ENCODE results near the gene SLC6A18.

The SLC6A18 gene

DNA sequence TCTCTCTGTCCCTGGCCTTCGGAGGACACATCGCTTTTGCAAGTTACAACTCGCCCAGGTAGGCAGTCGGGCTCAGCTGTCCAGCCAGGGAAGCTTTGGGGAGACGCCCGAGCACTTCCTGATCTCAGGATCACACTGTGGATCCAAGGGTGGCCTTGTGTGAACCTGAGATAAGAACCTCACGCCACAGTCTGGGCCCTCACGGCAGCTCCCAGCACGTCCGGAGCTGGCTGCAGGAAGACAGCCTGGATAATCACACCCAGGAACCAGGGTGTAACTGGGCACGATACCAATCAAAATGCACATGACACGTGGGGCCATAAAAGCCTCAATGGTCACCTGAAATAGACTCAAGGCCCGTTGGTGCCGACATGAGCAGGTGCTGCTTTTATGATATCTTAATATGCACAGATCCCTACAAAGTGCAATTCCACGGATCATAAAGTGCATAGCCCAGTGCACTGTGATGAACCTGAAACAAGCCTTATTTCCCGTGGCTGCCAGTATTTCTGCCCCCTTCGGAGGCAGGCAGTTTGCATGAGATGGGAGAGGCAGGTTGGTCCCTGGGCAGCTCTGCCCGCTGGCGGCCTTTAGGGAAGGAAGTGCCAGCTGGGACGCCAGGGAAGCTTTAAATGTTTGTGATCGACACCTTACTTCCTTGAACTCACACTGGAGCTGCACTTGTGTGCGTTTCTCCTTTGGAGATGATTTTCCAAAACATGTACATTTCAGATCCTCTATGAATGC is 14.5 kb downstream of the SLC6A18 start:
- no peak for DNase-seq

DNA sequence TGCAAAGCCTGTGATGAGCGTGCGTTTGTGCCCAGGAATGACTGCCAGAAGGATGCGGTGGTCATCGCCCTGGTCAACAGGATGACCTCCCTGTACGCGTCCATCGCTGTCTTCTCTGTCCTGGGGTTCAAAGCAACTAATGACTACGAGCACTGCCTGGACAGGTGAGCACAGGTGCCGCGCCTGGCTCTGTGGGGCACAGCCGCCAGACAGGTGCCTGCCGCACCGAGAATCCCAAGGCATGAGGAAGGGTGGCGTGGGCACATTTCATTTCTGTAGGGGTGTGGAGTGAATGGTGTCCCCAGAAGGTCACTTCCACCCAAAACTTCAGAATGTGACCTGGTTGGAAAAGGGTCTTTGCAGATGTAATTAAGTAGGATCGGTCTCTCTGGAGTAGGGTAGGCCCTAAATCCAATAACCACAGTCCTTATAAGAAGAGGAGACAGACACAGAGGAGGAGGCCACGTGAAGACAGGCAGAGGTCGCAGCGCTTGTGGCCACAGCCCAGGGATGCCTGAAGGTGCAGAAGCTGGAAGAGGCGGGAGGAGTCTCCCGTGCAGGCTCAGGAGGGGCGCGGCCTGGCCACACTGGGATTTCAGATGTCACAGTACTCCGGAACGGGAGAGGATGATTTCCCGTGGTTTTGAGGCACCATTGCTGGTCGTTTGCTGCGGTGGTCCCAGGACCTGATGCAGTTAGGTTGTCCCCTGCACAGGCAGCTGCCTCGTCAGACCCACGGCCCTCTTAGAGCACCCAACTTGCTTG is 15.5 kb downstream of the SLC6A18 start:
- no peak for DNase-seq

DNA sequence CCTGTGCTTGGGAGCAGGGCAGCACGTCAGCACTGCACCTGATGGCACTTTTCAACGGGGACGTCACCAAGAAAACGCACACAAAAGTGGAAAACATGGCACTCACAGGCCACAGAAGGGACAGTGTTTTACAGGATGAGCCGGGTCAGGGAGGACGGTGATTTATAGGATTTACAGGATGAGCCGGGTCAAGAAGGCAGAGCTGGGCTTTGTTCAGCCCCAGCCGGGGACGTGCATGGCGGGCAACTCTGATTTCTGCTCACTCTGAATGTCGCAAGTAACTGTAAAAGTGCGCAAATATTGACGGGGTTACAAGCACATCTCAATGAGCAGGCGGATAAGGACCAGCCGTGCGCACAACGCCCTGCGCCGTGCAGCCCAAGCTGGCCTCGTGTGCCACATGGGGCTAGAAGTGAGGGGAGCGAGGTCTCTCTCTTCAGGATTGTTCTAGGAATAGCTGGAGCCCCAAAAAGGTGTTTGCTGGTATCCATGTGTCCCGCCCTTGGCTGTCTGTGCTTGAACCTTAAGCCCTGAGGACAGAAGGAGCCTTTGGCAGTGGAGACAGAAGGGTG is 16.4 kb downstream of the SLC6A18 start:
- no peak for DNase-seq

DNA sequence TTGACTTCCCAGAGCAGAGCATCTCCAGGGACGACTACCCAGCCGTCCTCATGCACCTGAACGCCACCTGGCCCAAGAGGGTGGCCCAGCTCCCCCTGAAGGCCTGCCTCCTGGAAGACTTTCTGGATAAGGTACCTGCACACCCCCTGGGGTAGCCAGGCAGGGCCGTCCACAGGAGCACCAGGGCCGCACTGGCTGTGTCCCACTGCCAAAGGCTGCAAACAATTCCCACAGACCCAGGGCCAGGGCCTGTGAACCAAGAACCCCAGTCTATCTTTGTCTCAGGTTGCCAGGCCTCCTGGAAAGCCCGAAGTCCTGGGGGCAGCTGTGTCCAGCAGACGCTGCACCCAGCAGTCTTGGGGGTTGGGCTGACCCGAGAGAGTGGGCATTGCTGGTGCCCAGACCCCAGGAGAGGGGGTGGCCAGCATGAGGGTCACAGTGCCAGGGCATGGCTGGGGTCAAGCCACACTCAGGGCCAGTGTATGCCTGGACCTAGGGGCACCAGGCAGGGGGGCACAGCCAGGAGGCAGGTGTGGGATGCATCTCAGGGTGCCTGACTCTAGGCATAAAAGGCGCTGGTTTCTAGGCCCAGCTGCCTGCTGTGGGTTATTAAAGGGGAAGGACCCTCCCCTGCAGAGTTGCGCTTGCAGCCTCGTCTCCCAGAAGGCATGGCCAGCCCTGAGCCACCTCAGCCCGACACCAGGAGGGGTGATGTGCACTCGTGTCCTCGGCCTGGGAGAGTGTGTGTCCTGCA is 17.7 kb downstream of the SLC6A18 start:
- DNase-seq, result no peak

DNA sequence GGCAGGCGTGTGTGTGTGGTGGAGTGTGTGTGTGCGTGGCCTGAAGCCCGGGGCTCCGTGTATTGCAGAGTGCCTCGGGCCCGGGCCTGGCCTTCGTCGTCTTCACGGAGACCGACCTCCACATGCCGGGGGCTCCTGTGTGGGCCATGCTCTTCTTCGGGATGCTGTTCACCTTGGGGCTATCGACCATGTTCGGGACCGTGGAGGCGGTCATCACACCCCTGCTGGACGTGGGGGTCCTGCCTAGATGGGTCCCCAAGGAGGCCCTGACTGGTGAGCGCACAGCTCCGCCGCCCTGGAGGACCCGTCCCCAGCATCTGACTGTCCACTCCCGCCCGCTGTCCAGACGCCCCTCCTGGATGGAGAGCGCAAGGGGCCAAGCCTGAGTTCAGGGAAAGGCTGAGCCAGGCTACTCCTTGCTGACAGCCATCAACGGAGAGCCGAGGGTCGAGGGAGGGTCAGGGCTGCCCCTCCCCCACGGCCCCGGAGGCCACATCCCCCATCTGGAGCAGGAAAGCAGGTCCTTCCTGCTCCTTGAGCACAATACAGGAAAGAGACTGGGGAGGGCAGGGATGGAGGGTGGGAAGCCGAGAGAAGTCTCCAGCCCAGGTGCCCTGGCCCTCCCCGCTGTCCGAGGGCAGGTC is 18.4 kb downstream of the SLC6A18 start:
- DNase-seq, result no peak

DNA sequence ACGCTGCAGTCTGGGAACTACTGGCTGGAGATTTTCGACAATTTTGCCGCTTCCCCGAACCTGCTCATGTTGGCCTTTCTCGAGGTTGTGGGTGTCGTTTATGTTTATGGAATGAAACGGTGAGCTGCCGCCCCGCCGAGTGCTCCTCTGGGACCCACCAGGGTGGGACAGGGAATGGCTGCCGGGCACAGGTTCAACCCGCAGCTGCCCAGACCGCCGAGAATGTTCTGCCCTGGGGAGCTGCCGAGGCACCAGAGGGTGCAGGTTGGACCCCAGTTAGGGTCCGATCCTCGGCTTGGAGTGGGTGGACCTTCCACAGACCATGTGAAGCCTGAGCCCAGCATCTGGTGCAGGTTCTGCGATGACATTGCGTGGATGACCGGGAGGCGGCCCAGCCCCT is 19.1 kb downstream of the SLC6A18 start:
- DNase-seq, result no peak

DNA sequence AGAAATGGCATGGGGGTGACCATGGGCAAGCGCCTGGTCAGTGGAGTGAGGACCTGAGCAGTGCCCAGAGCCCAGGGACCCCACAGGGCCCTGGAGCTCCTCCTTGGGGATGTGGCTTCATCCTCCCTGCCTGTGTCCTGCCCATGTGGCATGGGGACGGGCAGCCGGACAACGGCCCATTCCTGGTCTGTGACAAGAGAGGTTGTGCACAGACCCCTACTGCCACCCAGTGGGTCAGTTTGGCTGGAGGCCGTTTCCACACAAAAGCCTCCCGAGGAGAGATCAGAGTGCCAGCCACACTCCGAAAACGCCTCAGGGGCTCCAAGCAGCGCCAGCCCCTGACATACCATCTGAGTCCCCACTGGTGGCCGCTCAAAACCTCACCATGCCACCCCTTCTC is 19.8 kb downstream of the SLC6A18 start:
- no peak for DNase-seq

DNA sequence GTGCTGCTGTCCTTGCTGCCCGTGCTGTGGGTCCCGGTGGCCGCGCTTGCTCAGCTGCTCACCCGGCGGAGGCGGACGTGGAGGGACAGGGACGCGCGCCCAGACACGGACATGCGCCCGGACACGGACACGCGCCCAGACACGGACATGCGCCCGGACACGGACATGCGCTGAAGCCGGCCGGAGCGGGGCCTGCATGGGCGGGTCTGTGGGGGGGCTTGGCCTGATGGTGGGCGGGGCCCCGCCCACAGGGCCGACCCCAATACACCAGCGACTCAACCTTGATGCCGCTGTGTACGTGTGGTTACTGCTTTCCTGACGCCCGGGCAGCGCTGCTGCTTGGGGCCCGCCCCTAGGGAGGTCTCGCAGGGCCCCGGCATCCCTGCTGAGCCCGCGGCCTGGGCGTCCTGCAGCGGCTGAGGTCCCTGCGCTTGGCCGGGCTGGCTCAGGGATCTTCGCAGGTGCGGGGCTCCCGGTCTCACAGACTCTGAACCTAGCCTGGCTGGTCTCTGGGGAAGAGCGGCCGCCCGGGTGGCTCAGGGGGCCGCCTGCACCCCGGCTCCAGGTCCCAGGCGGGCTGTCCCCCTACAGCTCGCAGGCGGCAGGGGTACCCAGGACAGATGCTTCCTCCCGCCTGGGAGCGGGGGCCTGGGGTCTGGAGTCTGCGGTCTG is 20.9 kb downstream of the SLC6A18 start:
- no peak for DNase-seq

DNA sequence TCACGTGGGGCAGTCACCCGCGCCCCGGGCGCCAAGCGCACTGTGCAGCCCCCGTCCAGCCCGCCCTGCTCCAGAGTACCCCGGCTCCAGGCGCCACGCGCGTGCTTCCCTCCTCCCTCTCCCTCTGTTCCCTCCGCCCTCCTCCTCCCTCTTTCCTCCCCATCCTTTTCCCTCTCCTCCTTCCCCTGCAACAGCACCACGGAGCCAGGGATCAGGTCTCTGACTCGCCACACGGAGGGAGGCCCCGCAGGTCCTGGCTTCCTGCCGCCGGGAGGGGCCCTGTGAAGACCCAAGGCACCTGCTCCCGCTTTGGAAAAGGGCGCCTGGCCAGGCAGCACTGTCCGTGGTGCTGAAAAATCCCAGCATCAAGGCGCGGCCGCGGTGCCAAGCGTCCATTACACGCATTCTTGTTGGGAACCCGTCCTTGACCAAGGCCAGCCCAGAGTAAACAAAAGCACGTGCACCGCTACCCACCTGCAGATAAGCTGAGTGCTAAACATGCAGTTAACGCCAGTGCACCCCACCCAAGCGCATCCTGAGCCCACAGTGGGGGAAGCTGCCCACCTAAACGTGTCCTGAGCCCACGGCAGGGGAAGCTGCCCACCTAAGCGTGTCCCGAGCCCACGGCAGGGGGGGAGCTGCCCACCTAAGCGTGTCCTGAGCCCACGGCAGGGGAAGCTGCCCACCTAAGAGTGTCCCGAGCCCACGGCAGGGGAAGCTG is 21.7 kb downstream of the SLC6A18 start:
- DNase-seq, result no peak

DNA sequence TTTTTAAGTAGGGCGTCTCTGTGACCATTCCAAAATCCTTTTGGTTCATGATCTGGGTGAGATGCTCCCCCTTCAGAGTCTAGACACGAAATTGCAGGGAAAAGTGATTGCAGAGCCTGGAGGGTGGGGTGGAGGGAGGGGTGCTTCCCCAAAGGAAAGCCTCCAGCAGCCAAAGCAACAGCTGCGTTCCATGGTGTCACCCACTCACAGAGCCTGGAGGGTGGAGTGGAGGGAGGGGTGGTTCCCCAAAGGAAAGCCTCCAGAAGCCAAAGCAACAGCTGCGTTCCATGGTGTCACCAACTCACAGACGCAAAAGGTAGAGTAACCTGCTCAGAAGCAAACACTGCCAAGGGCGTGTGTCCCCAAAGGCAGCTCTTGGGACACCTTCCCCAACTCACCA is 22.6 kb downstream of the SLC6A18 start:
- no peak for DNase-seq

DNA sequence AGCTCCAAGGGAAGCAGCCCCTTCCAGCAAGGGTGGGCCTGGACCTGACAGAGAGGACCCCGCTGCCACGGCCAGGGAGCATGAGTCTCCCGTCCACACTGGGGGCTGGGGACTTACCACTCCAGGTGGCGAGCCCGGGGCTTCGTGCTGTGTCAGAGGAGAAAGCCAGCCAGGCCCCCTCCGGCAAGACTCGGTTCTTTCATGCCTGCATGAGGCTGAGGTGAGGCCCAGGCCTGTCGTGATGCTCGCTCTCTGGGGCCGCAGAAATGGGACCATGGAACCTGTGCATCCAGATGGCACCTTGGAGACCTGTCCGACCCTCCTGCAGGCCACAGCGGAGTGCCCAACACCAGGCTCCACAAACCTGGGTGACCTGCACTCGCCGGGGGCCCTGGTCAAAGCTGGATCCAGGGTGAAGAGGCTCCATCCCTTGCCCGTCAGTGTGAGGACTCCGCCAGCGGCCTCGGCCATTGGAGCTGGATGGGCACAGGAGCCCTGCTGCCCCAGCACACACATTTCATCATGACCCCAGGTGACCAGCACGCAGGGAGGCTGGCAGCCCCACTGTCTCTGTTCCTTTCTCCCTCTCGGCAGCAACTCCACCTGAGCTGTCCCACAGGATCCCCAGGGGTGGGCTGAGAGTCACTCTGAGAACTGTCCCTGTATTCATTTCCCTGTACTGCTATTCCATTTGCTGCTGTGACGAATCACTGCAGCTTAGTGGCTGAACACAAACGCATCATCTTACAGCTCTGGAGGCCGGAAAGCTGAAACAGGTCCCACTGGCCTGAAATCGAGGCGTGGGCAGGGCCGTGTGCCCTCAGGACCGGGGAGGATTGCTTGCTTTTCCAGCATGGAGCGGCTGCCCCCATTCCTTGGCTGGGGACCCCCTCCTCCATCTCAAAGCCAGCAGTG is 24.4 kb downstream of the SLC6A18 start:
- no peak for DNase-seq

DNA sequence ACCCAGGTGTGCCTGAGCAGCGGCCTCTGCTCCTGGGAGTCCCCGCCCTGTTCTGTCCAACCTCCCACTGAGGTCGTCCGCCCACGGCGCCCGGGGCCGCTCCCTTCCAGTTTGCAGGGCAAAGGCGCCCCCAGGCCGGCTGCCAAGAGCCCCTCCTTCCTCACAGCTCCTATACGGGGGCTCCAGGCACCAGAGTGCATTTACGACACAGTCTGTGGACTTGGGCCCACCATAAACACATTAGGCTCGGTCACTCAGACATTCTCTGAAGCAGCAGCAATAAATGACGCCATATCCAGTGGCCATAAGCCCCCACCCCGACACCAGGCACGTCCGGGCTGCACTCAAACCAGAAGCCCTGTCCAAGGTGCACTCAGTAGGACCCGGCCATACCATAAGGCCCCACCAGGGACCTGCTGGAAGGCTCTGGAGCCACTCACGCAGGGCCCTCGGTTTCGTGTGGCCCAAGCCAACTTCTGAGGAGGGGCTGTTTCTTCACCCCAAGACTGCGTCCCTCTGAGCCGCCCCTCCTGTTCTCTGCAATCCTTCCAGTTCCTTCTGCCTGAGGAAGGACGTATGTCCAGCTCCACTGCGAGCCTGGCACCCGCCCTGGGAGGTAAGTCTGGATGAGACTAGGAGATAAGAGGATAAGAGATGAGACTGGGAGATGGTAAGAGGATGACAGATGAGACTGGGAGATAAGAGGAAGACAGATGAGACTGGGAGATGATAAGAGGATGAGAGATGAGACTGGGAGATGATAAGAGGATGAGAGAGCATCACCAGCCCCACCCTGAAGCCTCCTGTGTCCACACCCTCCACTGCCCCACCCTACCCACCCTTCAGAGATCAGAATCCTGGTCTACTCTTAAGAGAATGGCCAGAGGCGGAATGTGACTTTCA is 26.7 kb downstream of the SLC6A18 start:
- no peak for DNase-seq

DNA sequence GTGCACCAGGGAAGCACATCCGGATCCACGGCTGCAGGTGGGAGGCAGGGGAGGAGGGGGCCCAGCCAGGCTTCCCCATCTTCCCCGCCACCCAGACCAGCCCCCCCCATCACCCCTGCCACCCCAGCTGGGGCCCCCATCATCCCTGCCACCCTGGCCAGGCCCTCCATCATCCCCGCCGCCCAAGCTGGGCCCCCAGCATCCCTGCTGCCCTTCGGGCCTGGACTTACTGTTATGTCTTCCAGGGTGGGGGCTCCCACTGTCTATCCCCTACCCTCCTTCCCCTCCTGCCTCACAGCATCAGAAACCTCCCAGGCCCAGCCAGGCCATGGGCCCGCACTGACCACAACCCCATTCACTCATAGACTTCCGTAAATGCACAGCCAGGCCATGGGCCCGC is 27.5 kb downstream of the SLC6A18 start:
- DNase-seq, result no peak

DNA sequence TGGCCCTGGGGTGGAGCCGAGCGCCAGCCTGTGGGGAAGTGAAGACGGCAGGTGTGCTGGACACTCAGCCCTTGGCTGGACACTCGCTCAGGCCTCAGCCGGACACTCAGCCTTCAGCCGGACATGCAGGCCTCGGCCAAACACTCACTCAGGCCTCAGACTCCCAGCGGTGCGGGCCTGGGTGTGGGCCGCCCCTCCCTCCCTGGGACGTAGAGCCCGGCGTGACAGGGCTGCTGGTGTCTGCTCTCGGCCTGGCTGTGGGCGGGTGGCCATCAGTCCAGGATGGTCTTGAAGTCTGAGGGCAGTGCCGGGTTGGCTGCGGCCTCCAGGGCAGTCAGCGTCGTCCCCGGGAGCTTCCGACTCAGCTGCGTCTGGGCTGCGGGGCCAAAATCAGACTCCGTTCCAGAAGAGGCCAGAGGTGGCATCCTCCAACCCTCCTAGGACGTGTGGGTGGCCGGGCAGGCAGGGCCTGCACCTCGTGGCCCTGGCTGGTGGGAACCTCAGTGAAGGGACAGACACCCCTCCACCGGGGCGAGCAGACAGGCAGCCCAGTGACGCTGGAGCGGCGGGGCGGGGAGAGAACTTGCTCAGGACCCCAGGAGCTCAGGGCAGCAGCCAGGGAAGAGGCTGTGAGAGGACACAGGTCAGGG is 28.4 kb downstream of the SLC6A18 start:
- DNase-seq, result no peak

DNA sequence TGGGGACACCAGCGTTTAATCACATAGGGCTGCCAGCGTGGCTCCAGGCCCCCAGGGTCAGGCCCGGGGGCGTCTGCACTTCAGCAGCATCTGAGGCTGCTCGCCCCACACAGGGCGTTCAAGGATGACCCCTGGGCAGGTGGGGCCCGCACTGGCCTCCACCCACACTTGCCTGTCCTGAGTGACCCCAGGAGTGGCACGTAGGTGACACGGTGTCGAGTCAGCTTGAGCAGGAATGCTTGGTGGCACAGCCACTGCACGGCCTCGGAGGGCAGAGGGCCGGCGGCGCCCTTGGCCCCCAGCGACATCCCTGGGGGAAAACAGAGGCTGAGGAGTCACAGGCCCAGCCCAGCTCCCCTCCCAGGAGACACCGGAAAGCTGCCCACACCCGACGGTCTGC is 29.0 kb downstream of the SLC6A18 start:
- DNase-seq, result no peak

DNA sequence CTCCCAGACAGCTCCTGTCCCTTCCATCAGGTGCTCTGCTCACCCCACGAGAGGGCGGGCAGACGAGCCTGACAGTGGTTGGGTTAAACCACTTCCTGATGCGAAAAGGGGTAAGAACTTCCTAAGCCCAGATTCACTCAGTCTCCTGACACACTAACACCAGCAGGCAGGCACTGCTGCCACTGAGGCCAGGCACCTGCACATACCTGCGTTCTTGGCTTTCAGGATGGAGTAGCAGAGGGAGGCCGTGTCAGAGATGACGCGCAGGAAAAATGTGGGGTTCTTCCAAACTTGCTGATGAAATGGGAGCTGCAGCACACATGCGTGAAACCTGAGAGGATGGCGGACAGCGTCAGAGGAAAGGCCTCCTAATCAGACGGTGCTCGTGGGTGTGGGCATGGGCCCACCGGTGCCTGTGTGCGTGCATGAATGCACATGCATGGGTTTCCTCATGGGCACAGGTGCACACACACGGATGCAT is 29.9 kb downstream of the SLC6A18 start:
- DNase-seq, result no peak

DNA sequence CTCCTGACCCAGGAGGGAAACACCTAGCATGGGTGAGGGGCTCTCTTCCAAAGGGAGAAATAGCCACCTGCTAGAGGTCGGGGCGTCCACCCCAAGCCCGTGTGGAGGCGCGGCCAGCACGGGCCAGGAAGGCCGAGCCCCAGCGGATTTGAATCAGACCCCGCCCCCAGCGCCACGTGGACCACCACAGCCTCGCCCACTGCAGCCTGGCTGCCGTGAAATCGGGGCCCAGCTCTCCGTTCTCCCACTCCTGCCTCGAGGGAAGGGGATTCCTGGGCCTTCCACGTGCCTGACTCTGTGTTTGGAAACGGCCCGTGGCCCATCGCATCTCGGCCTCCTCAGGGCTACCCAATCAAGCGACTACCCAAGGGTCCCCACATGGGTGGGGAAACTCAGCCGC is 31.6 kb downstream of the SLC6A18 start:
- DNase-seq, result no peak

DNA sequence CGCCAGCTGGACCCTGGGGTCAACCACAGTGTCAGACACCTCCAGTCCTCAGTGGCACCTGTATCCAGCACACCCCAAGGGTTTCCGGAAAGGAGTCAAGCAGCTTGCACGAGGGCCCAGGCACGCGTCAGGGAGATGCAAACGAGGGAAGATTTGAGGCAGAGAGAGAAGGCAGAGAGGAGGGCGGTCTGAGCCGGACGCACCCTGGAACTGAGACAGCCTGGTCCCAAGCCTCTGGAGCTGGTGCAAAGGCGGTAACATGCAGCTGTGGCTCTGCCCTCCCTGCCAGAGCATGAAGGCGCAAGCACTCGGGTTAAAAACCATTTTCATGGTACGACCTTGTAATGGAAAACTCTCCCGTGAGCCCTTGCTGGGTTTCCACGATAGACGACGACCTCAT is 32.2 kb downstream of the SLC6A18 start:
- DNase-seq, result no peak

DNA sequence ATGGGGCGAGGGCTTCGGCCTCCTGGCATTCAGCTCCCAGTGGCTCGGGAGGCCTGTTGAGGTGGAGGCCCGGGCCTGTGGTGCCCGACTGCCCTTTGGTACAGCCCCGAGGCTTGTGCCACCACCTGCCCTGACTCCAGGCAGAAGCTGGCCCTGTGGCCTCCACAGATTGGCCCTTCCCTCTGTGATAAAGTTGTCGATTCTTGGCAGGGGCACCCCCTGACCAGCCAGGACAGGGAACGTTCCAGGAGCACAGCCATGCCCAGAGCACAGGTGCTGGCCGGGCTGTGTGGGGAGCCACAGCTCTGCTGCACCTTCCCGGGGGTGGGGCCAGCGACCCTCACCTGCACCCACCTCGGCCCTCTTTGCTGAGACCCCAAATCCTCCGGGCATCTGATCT is 32.7 kb downstream of the SLC6A18 start:
- DNase-seq, result no peak
